Hematopoietic multipotent progenitor cell treated with erythropoietin and hydrocortisone succinate and interleukin-3 and kit ligand, for 15 days (in vitro differentiated cells): ENCODE data around the gene NKAPD1.
"Not testable (repeated sequence)": the region's sequence is repeated elsewhere in the genome, so short reads cannot be mapped to it uniquely, and the experiment has no call there.

Experiments used
- DNase-seq: peaks from one replicate; pipeline ENCODE4 v3.0.0-alpha.2; 2015; ENCODE audit warnings: low spot score

NKAPD1 gene

GRCh38 chr11:112086422-112087191 is 12.5 kb downstream of the NKAPD1 start, which contains the start of the genes SDHD and TIMM8B:
SDHD (plus strand) TSS chr11:112086873; CDS start chr11:112086908, 35 bp downstream.
TIMM8B (minus strand) TSS chr11:112086756; CDS start chr11:112086723, 33 bp downstream.
- peak; percentile 98 for DNase-seq

DNA sequence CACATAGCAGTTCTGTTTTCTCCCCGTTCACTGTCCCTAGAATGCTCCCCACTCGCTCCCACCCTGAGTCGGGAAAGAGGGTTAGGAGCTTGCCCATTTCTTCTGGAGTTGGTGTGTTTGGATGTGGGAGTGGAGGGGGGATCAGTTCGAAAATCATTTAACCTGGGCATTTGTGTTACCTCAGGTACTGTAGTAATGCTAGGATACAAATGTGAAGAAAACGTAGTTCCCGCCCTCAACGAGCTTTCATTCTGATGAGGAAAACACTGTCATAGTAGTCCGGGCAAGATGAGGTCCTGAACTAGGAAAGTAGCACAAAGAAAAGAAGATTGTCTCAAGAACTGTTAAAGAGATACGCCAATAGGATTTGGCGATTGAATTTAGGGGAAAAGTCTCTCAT is 13.1 kb downstream of the NKAPD1 start:
- no peak for DNase-seq

DNA sequence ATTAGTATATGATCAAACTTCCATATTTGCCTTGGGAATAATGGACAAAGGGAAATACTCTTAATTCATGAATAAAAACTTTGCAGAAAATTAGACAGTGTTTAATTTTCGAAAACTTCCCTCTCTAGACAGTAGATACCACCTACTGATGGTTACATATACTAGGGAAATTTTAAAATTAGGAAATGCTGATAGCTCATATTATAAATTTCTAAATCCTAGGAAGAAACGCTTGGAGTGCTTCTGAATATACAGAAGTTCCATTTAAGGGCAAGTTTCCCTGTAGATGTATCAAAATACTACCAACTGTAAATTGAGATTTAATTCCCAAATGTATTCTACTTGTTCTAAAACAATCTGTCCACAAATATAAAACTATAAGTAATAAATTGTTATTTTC is 21.2 kb downstream of the NKAPD1 start:
- not testable (repeated sequence) for DNase-seq

GRCh38 chr11:112096194-112096593 is 22.1 kb downstream of the NKAPD1 start:
- DNase-seq, result no peak

DNA sequence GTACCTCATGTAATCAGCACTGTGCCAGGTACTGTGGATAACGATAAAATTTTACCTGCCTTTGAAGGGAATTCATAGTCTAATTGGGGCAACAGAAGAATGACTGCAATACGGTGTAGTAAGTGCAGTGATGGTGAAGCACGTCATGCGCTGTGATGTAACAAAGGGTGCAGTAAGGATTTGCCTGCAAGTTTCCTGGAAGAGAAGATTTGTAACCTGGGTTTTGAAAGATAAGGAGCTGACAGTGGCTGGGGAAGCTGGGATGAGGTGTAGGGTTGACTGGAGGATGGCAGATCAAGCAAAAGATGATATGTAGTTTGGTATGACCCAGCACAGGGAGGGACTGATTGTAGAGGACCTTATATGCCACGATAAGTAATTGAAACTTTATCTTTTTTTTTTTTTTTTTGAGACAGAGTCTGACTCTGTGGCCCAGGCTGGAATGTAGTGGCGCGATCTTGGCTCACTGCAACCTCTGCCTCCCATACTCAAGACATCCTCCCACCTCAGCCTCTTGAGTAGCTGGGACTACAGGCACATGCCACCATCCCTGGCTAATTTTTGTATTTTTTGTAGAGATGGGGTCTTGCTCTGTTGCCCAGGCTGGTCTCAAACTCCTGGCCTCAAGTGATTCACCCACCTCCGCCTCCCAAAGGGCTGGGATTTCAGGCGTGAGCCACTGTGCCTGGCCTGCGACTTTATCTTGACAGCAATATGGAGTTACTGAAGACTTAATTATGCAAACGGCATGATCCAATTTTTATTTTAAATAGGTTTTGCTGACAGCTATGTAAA is 23.8 kb downstream of the NKAPD1 start:
- DNase-seq, result no peak

- no peak for DNase-seq
These were observed 26.4 kb downstream of the NKAPD1 start for GRCh38 chr11:112100462-112100861.

DNA sequence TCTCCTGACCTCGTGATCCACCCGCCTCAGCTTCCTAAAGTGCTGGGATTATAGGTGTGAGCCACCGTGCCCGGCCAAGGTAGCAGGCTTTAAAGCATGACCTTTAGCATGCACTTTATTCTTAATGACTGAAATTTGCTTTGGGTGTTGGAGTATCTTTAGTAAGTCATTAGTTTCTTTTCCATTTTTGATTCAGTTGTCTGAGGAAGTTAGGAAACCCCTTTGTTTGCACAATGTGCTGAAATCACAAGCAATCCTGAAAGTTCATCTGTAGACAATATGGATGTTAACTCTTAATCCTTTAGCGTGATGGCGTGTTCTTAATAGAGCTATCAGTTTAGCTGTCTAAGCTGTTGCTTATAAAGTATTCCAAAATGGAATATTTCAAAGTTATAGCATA is 29.3 kb downstream of the NKAPD1 start:
- no peak for DNase-seq

GRCh38 chr11:112106070-112106469 is 32.0 kb downstream of the NKAPD1 start:
- DNase-seq, result no peak

DNA sequence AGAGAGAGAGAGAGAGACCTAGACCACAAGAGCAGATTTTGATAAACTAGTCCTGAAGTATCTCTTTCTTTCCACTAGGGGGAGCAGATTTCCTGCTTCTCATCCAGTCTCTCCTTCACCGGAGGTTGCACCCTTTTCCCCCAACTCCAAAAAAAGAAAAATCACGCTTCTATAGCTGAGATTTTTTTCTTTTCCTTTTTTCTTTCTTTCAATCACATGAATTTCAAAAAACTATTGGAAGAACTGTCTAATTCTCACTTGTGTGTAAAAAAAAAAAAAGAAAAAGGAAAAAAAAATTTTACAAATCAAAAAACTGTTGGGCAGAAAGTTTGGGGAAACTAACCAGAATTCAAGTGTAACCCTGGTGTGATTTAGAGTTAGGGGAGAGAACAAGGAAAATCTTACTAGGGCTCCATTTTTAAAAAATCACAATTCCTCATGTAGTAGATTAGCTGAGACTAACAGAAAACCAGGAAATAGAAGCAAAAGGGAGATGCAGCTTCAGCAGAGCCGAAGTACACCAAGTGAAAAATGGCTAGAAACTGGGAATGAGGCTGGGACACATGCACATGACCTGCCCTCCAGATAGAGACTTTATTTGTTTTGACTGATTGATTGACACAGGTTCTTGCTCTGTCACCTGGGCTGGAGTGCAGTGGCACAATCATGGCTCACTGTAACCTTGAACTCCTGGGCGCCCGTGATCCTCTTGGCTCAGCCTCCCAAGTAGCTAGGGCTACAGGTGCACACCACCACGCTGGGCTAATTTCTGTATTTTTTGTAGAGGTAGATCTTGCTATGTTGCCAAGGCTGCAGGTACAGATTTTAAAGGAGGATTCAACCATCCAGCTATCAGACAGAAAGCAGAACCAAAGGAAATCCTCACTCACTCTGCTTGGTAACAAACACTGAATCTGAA is 39.7 kb downstream of the NKAPD1 start:
- DNase-seq, result peak; percentile 71

GRCh38 chr11:112114460-112114859 is 40.4 kb downstream of the NKAPD1 start:
- DNase-seq, result no peak

GRCh38 chr11:112115386-112115785 is 41.3 kb downstream of the NKAPD1 start:
- DNase-seq, result no peak

DNA sequence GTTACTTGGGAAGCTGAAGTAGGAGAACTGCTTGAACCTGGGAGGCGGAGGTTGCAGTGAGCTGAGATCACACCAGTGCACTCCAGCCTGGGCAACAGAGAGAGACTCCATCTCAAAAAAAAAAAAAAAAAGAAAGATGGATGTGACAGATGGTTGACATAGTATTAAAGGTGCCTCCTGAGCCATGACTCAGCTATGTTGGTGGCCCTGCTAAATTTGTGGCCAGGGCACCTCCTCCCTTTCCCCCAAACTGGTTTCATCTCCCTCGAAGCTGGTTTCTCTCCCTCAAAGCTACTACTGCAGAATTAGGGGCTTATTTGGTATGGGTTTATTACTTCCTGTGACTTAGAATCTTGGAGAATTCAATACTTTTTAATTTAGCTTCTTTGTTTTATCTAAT is 44.1 kb downstream of the NKAPD1 start:
- DNase-seq, result no peak

DNA sequence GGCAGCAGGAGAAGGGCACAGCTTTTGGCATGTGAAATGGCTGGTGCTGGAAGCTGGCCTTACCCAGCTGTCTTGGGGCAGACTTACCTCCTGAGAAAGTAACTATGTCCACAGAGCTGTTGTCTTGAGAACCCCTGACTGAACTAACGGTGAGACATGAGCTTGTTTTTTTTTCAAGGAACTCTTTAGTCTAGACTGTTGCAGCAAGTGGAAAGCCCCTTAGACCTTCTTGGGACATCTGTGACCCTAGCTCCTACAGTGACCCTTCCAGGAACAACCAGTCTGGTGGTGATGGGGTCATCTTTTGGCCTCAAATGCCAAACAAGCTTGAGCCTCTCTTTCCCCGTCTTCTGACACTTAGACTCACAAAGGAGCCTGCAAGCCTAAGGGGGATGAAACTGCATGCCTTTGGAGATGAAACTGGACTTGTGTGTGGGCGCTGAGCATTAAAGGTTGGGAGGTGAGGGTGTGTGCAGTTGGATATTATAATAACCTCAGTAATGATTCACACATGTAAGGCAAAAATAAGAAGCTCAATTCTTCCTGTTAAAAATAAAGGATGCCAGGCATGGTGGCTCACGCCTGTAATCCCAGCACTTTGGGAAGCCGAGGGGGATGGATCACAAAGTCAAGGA is 48.0 kb downstream of the NKAPD1 start:
- no peak for DNase-seq

DNA sequence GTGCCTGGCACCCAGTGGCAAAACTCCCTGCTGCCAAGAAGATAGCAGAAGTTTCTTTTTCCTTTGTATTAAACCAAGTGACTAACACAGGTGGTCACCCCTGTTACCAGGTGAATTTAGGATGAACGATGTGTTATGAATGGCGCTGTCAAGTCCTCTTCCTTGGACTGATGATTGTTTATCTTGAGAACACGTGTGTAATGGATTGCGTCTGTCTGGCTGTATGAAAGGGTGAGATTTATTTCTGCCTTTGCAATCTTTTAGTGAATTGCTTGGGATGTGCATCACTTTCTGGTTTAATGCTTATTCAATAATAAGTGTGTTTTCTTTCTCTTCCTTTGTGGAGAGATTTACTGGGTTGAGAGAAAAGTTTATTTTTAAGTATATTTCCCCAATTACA is 49.0 kb downstream of the NKAPD1 start:
- no peak for DNase-seq

DNA sequence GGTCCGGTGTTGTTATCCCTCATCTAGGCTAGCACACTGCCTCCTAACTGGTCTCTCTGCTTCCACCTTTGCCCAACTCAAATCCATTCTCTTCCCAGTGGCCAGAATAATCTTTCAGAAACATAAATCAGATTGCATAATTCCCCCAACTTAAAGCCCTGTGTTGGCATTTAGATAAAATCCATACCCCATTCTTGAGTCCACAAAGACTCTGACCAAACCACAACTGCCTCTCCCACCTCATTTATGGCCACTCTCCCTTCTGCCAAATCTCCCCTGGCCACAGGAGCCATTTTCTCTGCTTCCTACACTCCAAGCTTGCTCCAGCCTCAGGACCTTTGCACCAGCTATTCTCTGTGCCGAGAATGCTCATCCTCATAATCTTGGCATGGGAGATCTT is 53.0 kb downstream of the NKAPD1 start:
- no peak for DNase-seq

GRCh38 chr11:112128483-112129121 is 54.5 kb downstream of the NKAPD1 start:
- DNase-seq, result no peak

DNA sequence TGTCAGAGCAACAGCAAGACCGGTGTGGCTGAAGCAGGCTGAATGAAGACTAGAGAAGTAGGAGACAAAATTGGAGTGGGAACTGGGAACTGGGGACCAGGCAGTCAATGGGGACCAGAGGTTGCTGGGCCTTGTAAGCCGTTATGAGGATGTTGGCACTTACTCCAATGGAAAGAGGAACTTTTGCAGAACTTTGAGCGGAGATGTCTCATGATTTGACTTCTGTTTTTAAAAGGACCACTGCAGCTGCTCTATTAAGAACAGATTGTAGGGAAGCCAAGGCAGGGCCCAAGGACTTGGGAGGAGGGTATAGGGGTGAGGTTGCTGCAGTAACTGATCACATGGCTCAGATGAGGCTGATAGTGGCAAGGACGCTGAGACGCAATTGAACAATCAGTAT is 55.6 kb downstream of the NKAPD1 start:
- DNase-seq, result no peak

- no peak for DNase-seq
These were observed 58.6 kb downstream of the NKAPD1 start for GRCh38 chr11:112132737-112133136.

GRCh38 chr11:112134473-112134872 is 60.4 kb downstream of the NKAPD1 start:
- DNase-seq, result no peak
